COLO668 (cell line): ENCODE data around the gene ATG7.
"Not testable (repeated sequence)": the region's sequence is repeated elsewhere in the genome, so short reads cannot be mapped to it uniquely, and the experiment has no call there.

Experiments used
- DNase-seq: peaks from one replicate; lab custom pipeline; 2025; ENCODE audit not compliant: unreplicated experiment; lab: John Stamatoyannopoulos, UW

Gene ATG7

DNA sequence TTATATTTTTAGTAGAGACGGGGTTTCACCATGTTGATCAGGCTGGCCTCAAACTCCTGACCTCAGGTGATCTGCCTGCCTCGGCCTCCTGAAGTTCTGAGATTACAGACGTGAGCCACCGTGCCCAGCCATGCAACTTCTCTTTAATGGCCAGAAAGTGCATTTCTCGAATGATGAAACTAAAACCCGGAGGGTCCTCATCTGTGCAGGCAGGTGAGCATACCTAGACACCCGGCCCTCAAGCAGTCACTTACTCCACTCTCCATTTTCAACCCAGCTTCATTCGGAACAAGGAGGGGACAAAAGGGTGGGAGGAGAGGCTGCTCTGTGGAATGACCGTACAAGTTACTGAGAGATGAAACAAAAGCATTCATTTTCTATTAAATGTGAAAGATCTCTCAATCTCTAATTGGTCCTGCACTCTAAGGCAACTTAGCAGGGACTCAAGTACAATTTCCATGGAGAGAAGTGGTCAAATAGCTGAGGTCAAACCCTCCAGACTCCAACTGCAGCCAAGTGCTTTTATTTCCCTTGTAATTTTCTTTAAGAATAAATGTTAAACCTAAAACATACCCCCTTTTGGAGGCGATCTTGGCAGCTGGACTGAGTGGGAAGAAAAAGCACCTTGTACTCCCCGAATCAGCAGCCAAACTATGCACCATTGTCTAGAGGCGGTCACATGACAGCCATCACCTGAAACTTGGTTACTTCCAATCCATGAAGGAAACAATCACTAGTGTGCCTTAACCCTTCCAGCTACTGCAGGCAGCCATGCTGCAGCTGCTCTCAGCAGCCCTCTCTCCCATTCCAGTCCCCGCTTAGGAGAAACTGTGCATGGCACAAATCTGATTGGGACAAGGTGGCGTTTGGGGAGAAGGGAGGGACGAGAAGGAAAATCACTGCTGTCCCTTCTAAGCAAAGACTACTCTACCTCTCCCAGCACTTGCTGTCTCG is 309.3 kb downstream of the ATG7 start:
- DNase-seq: no peak

DNA sequence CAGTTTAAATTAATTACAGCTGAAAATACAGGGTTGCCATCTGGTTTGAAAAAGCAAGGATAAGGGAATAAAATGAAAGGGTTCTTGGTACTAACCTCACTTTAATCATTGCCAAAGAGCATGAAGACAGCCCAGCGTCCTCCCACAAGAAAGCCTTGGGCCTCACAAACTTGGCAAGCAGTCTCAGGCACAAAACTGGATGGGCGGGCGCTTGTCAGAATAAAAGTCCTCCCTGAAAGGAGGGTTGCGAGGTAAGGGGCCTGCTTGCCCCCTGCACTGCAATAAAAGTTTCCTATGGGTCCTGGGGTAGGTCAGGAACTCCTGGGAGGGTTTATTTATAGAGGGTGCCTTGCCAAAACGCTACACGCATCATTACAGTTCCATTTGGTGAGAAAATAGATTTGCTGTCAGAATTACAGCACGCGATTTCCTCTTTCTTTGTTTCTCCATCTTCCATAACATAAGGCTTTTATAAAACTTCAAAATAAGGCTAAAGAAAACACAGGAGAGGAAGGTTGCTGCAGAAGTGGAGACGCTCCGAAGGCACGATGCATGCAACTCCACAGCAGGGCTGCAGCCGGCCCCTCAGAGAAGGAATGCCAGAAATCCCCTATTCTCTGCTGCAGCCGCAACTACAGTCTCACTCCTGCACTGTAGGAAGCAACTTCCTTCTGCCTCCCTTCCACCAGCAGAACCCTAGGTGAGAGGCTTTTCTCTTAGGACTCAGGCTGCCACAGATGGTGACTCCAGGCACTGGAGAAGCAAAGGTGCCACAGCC is 310.2 kb downstream of the ATG7 start:
- no peak for DNase-seq

DNA sequence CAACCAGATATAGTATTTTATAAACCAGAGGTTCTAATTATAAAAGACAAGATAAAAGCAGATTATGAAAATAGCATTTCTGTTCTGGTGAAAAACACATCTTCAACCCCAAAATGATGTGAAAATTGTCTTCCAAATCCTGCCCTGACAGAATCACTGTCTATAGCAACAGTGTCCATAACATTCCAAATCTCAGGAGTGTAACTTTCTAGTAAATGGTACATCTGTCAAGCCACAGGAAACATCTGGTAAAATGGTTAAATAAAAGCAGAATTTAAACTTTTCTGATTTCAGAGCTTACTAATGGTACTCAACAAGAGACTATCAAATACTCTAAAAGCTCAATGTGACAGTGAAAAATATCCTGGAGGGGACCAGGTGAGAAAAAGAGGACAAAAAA is 311.0 kb downstream of the ATG7 start:
- no peak for DNase-seq

DNA sequence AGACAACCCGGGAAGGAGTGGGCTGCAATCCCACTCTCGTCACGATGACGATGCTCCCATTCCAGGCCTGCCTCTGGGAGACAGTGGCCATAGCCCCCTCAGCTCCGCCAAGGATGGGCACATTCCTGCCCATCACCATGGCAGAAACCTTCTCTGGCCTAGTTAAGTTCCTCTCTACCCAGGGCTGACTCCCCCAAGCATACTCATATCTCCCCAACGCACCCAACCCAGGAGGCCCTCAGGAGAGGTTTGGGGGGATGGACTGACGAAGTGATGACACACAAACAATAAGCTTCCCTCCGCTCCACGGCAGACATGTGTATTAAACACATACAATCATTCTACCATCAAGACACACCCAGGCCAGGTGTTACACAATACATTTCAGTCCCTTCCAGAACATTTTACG is 311.4 kb downstream of the ATG7 start:
- DNase-seq: no peak

DNA sequence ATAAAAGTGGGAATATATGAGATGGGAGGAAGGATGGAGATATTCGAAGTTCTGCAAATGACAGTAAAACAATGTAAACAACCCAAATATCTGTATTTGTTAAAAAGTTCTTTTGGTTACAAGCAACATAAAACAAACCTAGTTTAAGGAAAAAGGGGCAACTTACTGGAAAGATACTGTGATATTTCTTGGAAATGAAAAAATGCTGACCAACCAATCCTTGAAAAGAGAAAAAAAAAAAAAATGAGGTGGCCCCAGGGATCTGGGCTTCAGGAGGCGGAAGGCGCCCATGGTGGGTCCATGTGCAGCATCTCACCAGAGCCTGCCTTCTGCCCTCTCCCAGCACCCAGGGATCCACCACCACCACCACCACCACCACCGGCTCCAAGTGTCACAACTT is 312.4 kb downstream of the ATG7 start:
- DNase-seq: no peak

DNA sequence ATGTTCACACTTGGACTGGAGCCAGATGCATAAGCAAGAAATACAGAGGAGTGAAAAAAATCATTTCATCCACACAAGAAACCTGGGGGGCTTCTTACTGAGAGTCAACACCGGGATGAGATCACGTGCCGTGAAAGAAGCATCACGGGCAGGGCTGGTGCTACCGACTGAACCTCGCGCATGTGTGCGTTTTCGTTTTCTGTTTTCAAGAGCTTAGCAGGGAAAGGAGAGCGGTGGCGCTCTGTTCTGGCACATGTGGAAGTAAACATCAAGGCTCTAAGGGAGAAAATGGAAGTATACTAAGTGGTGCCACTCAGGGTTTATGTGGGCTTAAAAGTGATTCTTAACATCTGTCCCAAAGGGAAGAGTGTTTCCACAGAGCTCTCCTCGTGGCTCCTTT is 315.6 kb downstream of the ATG7 start:
- no peak for DNase-seq

DNA sequence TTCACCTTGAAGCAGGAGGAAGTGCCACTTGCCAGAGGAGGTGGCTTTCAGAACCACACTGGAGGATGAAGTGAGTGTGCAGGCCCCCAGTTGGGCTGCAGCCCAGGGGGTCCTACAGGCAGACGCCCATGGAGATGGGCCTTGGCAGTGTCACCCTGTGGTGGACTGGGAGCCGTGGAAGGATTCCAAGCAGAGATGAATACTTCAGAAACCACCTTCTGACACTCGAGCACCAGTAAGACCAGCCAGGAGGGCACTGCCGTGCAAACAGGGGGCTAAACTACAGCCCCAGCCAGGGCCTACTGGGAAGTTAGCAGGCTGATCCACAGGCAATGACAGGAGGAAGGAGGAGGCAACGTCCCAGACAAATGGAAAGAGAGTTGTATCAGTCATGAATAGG is 316.1 kb downstream of the ATG7 start:
- no peak for DNase-seq

DNA sequence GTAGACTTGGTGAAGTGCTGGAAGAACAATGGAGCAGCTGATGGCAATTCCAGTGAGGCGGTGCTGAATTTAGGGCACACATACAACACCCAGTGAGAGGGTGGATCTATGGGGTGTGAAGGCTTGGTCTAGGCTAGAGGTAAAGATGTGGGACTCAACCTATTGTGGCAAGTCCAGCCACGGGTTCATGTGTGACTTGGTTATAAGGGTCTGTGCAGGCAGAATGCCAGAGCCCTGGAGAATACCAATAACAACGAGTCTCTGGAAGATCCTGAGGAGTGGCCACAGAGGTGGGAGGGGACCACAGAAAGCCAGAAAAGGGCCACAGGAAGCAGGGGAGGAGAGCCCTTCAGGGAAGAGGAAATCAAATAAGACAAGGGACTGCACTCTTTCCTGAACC is 316.6 kb downstream of the ATG7 start:
- no peak for DNase-seq

DNA sequence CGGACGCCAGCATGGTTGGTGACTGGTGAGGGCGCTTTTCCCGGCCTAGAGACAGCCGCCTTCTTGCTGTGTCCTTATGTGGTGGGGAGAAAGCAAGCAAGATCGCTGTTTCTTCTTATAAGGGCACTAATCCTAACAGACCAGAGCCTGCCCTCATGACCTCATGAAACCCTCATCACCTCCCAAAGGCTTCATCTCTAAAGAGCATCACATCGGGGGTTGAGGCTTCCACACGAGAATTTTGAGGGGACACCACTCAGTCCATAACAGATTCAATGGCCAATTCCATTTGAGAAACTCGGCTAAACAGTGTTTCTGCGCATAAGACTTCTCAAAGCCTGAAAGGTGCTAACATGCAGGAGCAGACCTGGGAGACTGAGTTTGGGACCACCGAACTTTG is 317.5 kb downstream of the ATG7 start:
- no peak for DNase-seq

DNA sequence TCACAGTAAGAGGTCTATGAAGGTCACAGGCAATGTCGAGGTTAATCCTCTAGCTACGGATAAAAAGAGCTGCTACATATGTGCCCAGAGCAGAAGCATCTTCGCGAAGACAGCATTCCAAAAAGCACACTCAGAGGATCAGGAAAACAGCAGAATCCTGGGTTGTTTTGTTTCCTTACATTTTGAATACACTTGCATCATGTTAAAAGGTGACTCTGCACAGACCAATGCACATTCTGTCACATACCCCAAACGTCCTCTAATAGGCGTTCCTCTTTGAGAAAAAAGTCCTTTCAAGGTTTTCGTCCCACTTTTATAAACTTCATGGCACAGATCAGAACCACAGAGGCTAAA is 318.8 kb downstream of the ATG7 start:
- no peak for DNase-seq

DNA sequence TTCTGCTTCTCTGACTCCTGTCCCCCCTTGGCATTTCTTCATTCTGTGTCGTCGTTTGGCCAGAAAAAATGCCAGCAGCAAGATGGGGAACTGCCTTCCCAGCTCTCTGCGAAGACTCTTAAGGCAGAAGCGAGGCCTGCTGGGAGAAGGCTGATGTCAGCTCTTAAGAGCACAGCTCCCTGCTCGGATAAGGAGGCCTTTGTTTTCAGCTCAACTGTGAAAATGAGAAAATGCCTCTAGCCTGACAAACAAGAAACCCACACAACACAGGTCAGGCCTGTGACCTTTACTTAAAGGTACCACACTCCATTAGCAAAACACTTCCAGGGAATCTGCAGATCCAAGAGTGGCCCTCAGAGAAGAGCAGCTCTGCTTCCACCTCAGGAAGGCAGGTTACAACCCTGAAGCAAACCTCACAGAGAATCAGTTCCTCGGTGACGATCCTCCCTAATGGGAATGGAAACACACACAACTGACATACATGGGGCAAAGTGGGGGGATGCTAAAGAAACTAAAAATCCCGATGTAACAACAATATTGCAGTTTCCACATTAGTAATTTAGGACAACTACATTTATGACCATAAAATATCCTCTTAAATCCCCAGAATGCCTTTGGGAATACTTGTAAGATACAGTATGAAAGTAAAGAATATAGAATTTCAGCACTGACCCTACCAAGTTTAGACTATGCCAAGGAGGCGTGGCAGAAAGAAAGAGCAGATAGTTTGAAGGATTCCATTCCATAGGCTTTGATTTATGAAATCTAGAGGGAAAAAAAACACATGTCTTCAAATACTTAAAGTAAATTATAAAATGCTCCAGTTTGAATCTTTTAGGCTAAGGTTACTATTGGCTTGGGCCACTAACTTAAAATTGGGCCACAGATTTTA is 319.4 kb downstream of the ATG7 start:
- DNase-seq: no peak

DNA sequence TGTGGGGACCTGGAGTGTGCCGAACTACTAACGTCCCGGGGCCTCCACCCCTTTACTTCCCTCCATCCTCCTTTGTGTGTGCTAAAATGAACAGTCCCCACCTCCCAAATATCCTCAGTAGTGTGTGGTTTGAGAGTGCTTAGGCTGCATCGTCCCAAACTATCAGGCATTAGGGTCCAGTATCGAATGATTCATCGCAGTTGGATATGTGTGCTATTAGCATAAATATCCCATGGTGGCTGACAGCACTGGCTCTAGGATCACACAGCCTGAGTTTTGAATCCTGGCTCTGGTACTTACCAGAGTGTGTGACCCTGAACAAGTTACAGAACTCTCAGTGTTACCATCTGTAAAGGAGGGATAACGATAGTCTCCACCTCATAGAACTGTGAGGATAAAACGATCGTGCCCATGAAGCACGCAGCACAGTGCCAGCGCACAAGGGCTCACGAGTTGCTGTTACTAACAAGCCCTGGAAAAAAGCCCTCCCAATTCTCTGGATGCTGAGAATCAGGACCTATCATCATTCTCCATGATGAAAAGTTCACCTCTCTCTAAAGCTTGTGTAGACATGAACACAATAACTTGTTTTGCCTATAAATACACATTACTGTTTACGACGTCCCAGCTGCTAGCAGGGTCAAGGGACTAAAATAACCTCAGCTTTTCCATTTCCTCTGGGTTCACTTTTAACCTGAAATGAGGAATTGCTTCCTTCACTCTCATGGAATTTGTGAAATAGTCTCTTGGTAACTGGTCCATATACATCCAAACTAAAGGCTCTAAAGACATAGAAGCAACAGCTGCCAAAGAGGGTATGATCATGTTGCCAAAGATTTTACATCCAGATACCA is 320.5 kb downstream of the ATG7 start:
- DNase-seq: no peak

DNA sequence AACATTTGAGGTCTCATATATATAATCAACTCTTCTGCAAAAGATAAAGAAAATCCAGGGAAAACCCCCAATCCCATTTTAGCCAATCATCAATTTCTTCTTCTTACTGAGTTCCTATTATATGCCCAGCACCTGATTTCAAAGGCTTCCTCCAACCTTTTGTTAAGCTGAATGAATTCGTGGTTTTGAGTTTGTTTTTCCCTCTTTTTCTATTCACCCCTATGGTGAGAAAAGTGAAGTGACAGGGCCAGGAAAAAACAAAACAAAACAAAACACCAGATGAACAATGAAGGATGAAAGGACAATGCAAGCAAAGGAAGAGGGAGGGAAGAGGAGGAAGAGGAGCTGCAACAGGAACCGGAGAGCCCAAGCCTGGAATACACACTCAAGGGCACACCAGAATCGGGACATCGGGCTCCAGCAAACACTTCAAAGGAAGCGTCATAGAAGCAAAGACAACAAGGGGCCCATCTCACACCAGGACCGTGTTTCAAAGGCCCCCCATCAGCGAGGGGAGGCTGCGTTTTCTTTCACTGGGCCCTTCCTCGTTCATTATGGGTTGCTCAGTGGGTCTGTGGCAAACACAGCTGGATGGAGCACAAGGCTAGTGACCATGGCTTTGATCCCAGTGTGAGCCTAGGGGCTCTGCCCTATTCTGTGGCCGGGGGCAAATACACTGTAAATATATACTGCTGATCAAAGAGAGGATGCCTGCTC is 321.3 kb downstream of the ATG7 start:
- DNase-seq: no peak

DNA sequence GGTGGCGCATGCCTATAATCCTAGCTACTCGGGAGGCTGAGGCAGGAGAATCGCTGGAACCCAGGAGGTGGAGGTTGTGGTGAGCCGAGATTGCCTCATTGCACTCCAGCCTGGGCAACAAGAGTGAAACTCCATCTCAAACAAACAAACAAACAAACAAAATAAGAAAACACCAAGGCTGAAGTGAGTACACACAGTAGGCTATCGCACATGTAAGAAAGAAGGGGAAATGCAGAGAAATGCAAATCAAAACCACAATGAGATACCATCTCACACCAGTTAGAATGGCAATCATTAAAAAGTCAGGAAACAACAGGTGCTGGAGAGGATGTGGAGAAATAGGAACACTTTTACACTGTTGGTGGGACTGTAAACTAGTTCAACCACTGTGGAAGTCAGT is 322.8 kb downstream of the ATG7 start:
- DNase-seq: not testable (repeated sequence)

DNA sequence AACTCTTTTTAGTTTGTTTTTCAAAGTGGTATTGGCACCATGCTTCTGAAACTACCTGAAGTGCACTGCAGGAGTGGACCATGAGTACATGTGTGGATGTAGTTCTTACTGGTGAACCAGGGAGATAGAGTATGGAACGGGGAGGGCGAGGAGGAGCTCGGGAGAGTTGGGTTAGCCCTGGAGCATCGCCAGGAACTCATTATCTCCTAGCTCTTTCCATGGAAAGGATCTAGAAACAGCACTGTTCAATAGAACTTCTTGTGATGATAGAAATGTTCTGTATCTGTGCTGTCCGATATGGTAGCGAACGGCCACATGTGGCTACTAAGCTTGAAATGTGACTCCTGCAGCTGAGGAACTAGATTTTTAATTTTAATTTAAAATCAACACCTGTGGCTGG is 324.2 kb downstream of the ATG7 start:
- no peak for DNase-seq

DNA sequence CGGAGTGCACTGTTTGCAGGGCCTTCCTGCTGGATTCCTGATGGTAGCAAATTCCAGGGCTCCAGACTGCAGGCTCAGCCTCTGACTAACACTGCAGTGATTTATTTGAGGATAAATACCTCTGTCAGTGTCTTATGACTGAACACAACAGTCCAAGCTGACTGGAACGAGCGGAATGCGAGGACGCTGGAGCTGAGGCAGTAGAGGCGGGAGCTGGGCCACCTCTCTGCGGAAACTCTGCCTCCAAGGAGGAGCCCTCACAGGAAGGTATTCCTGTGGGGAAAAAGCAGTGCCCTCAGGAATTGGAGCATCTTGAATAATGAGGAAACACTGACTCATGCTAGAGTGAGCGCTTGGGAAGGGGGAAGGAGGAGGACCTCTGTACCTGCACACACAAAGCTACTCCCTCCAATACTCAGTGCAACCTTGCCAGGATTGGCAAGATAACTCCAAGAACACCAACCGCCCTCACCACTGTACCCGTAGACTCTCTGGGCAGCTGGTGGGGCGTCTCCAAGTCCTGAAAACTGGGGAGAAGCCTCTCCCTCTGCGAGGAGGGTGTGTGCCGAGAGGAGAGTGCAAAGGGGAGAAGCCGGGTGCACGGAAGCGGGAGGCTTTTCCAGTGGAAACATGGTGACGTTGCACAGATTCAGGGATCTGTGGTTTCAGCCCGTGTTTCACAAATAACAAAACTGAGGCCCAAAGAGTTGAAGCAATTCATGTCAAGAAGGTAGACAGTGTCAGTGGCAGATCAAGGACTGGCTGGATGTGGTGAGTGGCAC is 328.5 kb downstream of the ATG7 start:
- no peak for DNase-seq

DNA sequence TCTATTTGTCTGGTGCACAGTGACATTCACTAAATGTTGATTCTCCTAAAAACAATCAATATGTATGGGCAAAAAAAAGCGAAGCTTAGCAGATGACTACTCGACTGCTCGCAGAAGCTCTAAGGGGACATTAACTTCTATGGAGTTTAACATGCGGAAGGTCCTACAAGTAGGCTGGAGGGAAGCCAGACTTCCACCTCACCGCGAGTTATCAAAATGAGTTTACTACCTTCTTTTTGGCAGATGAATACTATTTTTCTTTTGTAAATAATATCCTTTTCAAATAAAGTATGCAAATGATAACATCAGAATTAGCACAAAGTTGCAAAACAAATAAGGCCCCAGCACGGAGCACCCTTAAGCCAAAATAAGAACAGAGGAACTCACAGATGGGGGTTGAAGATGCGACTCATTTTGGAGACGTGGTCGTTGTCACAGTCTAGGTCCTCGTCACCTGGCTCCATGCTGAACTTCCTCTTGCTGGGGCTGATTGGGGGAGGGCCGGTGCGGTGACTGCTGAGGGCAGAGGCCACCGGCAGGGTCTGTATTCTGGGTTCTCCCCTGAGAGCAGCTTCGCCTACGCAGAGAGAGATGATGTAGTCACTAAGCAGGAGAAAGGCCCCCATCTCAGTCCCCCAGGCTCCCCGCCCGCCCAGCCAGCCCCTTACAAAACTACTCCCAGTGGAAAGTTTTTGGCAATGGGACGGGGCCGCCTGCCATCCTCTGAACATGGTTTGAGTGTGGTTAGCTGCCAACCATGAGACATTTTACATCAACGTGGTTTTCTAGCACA is 329.4 kb downstream of the ATG7 start:
- no peak for DNase-seq

DNA sequence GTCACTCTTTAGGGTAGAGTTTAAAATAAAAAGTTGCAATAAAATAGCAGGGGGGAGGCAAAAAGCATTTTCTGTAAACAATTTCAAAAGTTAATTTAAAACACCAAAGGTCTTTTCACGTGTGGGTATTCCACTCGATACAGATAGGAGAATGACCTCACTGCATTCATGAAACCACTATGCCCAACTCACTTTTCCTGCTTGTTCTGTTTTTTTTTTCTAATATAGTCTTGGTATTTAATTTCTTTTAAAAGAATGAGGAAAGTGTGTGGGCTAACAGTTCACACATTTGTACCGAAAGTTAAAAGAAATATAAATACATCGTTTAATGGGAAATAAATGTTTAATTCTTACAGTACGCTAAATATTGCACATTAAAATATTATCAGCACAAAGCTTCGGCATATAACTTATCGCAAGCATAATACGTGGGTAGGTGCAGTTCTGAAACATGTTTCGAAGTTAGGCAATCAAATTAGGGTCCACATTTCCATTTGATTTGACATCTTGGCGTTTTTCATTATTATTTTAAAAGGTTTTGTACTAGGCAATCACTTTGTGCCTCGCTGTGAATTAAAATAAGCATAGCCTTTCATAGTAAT is 330.1 kb downstream of the ATG7 start:
- no peak for DNase-seq
